GM12874 (cell line): ENCODE measurements around the gene SCARB2.

Experiments used
- TF ChIP-seq, protein P1 (sequence below): IDR thresholded peaks from 2 replicates; pipeline ENCODE4 v1.5.1; 2011; ENCODE audit warnings: low read depth, mild to moderate bottlenecking, control low read depth, low read length, moderate library complexity; ENCODE audit not compliant: insufficient read depth

The SCARB2 gene

DNA sequence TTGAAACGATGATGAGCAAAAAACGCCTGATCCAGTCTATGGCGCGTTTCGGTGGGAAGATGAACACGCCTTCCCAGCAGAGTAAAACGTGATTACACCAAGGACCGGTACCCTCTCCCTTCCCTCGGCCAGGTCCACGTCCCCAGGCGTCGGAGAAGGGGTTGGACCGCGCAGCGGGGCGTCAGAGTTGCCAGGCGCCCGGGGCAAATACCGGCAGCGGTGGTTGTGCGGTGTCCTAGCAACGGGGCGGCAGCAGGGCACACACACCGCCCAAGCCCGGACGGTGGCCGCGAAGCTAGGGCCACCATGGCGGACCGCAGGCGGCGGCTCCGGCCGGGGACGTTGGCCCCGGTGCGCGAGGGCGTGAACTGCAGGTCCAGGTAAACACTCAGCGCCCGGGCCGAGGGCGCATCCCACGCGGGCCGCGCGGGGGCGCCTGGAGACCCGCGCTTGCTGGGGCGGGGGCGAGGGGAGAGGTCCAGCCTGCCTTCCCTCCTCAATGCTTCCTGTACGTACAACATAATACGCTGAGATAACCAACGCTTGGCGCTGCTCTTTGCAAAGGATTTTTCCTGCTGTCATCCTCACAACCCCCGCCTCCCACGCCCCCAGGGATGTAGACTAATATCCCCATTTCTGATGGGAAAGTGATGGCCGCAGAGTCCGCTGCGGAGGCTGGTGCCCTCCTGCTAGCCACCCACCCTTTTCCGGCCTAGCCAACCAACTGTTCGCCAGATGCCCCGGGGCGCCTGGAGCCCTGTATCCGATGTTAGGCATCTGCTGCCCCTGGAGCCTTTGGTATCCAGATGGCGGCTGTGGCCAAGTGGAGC, 38.0 kb upstream of the SCARB2 start, which contains the start of gene FAM47E:
Gene FAM47E, plus strand, starts transcription at position 281 of the 830 bp plus-strand sequence. Its CDS starts 26 bp downstream, at position 307.
- TF ChIP-seq, protein P1, sequence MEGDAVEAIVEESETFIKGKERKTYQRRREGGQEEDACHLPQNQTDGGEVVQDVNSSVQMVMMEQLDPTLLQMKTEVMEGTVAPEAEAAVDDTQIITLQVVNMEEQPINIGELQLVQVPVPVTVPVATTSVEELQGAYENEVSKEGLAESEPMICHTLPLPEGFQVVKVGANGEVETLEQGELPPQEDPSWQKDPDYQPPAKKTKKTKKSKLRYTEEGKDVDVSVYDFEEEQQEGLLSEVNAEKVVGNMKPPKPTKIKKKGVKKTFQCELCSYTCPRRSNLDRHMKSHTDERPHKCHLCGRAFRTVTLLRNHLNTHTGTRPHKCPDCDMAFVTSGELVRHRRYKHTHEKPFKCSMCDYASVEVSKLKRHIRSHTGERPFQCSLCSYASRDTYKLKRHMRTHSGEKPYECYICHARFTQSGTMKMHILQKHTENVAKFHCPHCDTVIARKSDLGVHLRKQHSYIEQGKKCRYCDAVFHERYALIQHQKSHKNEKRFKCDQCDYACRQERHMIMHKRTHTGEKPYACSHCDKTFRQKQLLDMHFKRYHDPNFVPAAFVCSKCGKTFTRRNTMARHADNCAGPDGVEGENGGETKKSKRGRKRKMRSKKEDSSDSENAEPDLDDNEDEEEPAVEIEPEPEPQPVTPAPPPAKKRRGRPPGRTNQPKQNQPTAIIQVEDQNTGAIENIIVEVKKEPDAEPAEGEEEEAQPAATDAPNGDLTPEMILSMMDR, result 0 out of 2 replicates have a peak, but pooled peaks have one; percentile 25

DNA sequence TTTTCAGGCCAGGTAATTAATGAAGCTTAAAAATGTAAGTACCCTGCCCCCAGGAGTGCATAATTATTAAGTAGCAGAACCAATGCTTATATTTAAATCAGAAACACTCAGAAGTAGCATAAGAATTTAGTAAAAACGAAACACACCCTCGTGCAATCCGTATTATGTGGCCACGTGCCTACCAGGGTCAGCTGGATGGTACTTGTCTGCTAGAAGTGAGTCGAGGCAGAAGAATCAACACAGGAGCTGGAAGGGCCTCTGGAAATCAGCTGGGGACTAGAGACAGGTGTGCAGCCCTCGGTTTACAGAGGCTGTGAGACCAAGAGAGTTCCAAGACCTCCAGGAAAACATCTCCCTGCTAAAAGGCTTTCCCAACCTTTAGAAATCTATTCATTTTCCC, 37.3 kb upstream of the SCARB2 start:
- TF ChIP-seq, protein P1, result no peak

DNA sequence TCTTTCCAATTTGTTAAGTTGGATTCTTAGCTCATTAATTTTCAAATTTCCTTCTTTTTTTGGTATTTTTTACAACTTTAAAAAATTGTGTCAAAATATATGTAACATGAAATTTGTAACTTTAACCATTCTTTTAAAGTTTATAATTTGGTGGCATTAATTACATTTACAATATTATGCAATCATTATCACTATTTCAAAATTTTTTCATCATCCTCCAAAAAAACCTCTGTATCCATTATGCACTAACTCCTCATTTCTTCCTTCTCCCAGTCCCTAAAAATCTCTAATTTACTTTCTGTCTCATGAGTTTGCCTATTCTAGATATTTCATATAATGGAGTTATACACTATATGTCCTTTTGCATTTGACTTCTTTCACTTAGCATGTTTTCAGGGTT, 33.2 kb upstream of the SCARB2 start:
- TF ChIP-seq, protein P1, result no peak

DNA sequence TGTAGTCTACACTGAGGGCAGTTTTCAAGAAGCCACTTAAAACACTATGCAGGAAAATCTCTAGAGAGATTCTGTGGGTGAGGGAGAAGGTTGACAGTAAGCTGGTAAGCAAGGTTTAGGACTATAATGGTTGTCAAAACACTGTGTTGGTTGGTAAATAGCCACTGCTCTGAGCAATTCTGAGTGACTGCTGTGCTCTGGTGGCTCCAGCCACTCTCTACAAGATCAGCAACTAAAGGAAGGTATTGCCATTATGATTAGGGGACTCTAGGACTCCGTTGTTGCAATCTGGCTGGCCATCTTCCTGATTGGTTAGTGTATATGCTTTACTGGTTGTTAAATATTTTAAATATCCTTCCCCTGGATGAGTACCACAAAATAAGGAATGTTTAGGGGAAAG, 32.4 kb upstream of the SCARB2 start:
- TF ChIP-seq, protein P1, result no peak

DNA sequence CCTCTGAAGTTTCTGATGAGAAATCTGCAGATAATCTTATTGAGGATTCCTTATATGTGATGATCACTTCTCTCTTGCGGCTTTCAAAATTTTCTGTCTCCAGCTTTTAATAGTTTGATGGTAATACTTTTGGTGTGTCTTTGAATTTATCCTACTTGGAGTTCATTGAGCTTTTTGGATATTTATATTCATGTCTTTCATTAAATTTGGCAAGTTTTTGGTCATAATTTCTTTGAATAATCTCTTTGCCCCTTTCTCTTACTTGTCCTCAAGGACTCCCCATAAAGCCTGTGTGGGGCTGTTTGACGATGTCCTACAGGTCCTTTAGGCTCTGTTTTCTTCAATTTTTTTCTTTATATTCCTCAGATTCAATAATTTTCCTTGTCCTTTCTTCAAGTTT, 26.6 kb upstream of the SCARB2 start:
- TF ChIP-seq, protein P1, result no peak

DNA sequence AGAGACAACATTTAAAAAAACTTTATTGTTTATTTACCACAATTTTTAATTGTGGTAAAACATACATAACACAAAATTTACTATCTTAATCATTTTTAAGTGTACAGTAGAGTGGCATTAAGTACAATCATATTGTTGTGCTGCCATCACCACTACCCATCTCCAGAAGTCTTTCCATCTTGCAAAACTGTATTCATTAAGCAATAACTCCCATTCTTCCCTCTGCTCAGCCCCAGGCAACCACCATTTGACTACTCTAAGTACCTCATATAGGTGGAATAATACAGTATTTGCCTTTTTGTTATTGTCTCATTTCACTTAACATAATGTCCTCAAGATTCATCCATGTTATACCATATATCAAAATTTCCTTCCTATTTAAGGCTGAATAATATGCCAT, 25.1 kb upstream of the SCARB2 start:
- TF ChIP-seq, protein P1, result no peak

DNA sequence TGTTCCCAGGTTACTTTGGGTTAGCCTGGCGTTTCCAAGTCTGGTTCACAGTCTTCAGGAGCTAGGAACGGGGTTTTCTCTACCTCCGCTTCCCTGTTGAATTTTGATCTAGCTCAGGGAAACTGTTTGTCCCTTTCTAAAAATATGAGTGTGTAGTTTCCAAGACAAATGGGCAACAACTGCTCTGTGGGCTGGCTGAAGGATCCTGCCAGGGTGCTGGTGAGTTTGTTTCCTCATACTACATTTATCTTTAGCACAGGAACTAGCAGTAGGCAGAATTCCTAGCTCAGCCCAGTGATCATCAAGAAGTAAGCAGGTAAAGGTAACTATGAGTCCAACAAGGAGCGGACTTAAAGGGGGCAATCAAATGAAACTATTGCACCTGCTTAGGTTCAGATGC, 24.6 kb upstream of the SCARB2 start:
- TF ChIP-seq, protein P1, result no peak
